OCI-LY1 (cell line): Measurements from ENCODE around the gene HES5.

Source experiments
- H2AFZ ChIP-seq: fragments of 200-600 bp; sonication (generic), shearing (Covaris generic); 2 replicates; pipeline ENCODE4 v1.6.0; 2014; ENCODE audit warnings: antibody characterized with exemption, mild to moderate bottlenecking, low read length
- H3F3A ChIP-seq: fragments of 200-600 bp; sonication (generic), shearing (Covaris generic); 2 replicates; pipeline ENCODE4 v1.6.0; 2014; ENCODE audit warnings: mild to moderate bottlenecking, antibody characterized with exemption, low read length, moderate library complexity; ENCODE audit not compliant: insufficient read depth
- H3K27ac ChIP-seq: fragments of 200-600 bp; sonication (generic); 2 replicates; pipeline ENCODE4 v1.5.1; 2014; ENCODE audit warnings: low read length, mixed run types, mild to moderate bottlenecking, low read depth; ENCODE audit not compliant: poor library complexity, severe bottlenecking
- H3K27me3 ChIP-seq: fragments of 200-600 bp; sonication (generic); 2 replicates; pipeline ENCODE4 v1.6.0; 2014; ENCODE audit warnings: antibody characterized with exemption, mild to moderate bottlenecking, low read length, moderate library complexity; ENCODE audit not compliant: insufficient read depth
- H3K36me3 ChIP-seq: fragments of 200-600 bp; sonication (generic); 2 replicates; pipeline ENCODE4 v1.6.1; 2014; ENCODE audit warnings: mild to moderate bottlenecking, antibody characterized with exemption, low read length, moderate library complexity, mixed read lengths; ENCODE audit not compliant: insufficient read depth
- H3K4me1 ChIP-seq: fragments of 200-600 bp; sonication (generic); 2 replicates; pipeline ENCODE4 v1.5.1; 2014; ENCODE audit warnings: mild to moderate bottlenecking, low read length, moderate library complexity; ENCODE audit not compliant: insufficient read depth, severe bottlenecking
- H3K4me2 ChIP-seq: fragments of 200-600 bp; sonication (generic), shearing (Covaris generic); 2 replicates; pipeline ENCODE4 v1.6.1; 2014; ENCODE audit warnings: low read length
- H3K4me3 ChIP-seq: fragments of 200-600 bp; sonication (generic); 2 replicates; pipeline ENCODE4 v1.5.1; 2014; ENCODE audit warnings: low read length, low read depth, mild to moderate bottlenecking, mixed read lengths; ENCODE audit not compliant: poor library complexity, severe bottlenecking
- H3K79me2 ChIP-seq: fragments of 200-600 bp; shearing (Covaris generic); 2 replicates; pipeline ENCODE4 v1.6.1; 2016; ENCODE audit warnings: mixed run types, low read length, mixed read lengths; ENCODE audit not compliant: insufficient read depth
- H3K9ac ChIP-seq: fragments of 200-600 bp; sonication (generic), shearing (Covaris generic); 2 replicates; pipeline ENCODE4 v1.6.1; 2014; ENCODE audit warnings: mild to moderate bottlenecking, low read length, mixed read lengths
- H3K9me2 ChIP-seq: fragments of 200-600 bp; sonication (generic), shearing (Covaris generic); 2 replicates; pipeline ENCODE4 v1.6.1; 2014; ENCODE audit warnings: low read depth, mild to moderate bottlenecking, low read length, mixed read lengths
- H3K9me3 ChIP-seq: fragments of 200-600 bp; shearing (Covaris generic); 2 replicates; pipeline ENCODE4 v1.6.1; 2014; ENCODE audit warnings: low read length, mixed read lengths
- H4K20me1 ChIP-seq: fragments of 200-600 bp; sonication (generic), shearing (Covaris generic); 2 replicates; pipeline ENCODE4 v1.6.0; 2016; ENCODE audit warnings: mild to moderate bottlenecking, low read length; ENCODE audit not compliant: insufficient read depth
- CTCF ChIP-seq: fragments of 200-600 bp; sonication (generic), shearing (Covaris generic); IDR thresholded peaks from 2 replicates; pipeline ENCODE4 v1.5.1; 2017; ENCODE audit warnings: mild to moderate bottlenecking, antibody characterized with exemption, low read length, moderate library complexity, mixed read lengths
- EZH2 ChIP-seq: fragments of 200-600 bp; sonication (generic), shearing (Covaris generic); IDR thresholded peaks from 2 replicates; pipeline ENCODE4 v1.8.0; 2017; ENCODE audit warnings: borderline replicate concordance, mixed run types, mild to moderate bottlenecking, antibody characterized with exemption, low read length, moderate library complexity, mixed read lengths

The HES5 gene

GRCh38 chr1:2499260-2499659 lies 30.8 kb downstream of the HES5 start:
- peaks cover 12% of the 10 kb centered on the region; the same call in 1 of the 2 replicates for H3K27me3 ChIP-seq
- H3K9me2 ChIP-seq = no peaks in the 10 kb centered on the region
- H3F3A ChIP-seq = no peaks in the 10 kb centered on the region
- H3K4me1 ChIP-seq = peaks cover 9% of the 10 kb centered on the region
- H3K9me3 ChIP-seq = no peaks in the 10 kb centered on the region
- H3K4me3 ChIP-seq = no peak overlapping the region
- no peaks in the 10 kb centered on the region for H3K36me3 ChIP-seq
- H3K27ac ChIP-seq = no peak overlapping the region
- H2AFZ ChIP-seq = no peak overlapping the region
- no peaks in the 10 kb centered on the region for H3K79me2 ChIP-seq
- no peaks in the 10 kb centered on the region for H4K20me1 ChIP-seq
- H3K9ac ChIP-seq = no peak overlapping the region
- H3K4me2 ChIP-seq = no peak overlapping the region
- no peak for TF ChIP-seq CTCF
- no peak for TF ChIP-seq EZH2

DNA sequence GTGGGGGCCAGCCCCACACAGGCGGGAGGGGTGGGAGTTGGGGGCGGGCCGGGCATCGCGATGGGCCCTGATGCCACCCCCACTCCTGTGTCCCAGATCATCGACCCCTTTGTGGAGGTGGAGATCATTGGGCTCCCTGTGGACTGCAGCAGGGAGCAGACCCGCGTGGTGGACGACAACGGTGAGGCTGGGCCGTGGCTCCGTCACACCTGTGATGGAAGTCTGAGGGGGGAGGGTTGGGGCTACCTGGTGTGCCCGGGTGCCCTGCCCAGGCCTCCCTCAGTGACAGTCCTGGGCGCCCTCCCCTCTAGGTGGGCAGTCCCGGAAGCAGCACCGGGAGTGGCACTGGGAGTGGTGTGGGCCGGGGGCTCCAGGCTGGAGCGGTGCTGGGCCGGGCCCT lies 31.4 kb downstream of the HES5 start:
- H3K9me2 ChIP-seq = no peaks in the 10 kb centered on the region
- no peaks in the 10 kb centered on the region for H3F3A ChIP-seq
- no peaks in the 10 kb centered on the region for H3K79me2 ChIP-seq
- no peak overlapping the region for H3K27ac ChIP-seq
- H3K4me2 ChIP-seq = no peak overlapping the region
- TF ChIP-seq EZH2 = no peak
- no peaks in the 10 kb centered on the region for H3K9me3 ChIP-seq
- no peak overlapping the region for H2AFZ ChIP-seq
- H3K4me1 ChIP-seq = peaks cover 9% of the 10 kb centered on the region
- no peaks in the 10 kb centered on the region for H4K20me1 ChIP-seq
- H3K27me3 ChIP-seq = peaks cover 12% of the 10 kb centered on the region; the same call in 1 of the 2 replicates
- H3K9ac ChIP-seq = no peak overlapping the region
- no peaks in the 10 kb centered on the region for H3K36me3 ChIP-seq
- H3K4me3 ChIP-seq = no peak overlapping the region

- H3K9ac ChIP-seq = no peak overlapping the region
- TF ChIP-seq CTCF (no peak), EZH2 (no peak)
Measured at GRCh38 chr1:2497891-2498290, 32.2 kb downstream of the HES5 start.

GRCh38 chr1:2496746-2497145 lies 33.3 kb downstream of the HES5 start:
- no peak overlapping the region for H3K4me3 ChIP-seq
- no peak overlapping the region for H3K4me2 ChIP-seq
- no peak overlapping the region for H3K27ac ChIP-seq
- H3F3A ChIP-seq = no peaks in the 10 kb centered on the region
- H3K79me2 ChIP-seq = no peaks in the 10 kb centered on the region
- H3K9ac ChIP-seq = no peak overlapping the region
- no peak overlapping the region for H2AFZ ChIP-seq
- peaks cover 9% of the 10 kb centered on the region for H3K4me1 ChIP-seq
- no peaks in the 10 kb centered on the region for H3K36me3 ChIP-seq
- no peak for TF ChIP-seq CTCF
- TF ChIP-seq EZH2 = no peak
- no peaks in the 10 kb centered on the region for H4K20me1 ChIP-seq
- no peaks in the 10 kb centered on the region for H3K9me2 ChIP-seq
- peaks cover 12% of the 10 kb centered on the region; the same call in 1 of the 2 replicates for H3K27me3 ChIP-seq
- H3K9me3 ChIP-seq = no peaks in the 10 kb centered on the region

More at GRCh38 chr1:2497891-2498290, 32.2 kb downstream of the HES5 start:
- H3K79me2 ChIP-seq = no peaks in the 10 kb centered on the region
- H3F3A ChIP-seq = no peaks in the 10 kb centered on the region
- no peaks in the 10 kb centered on the region for H3K9me3 ChIP-seq
- no peaks in the 10 kb centered on the region for H3K9me2 ChIP-seq
- H3K27me3 ChIP-seq = peaks cover 14% of the 10 kb centered on the region; the same call in 1 of the 2 replicates
- no peak overlapping the region for H3K4me2 ChIP-seq
- no peaks in the 10 kb centered on the region for H4K20me1 ChIP-seq
- no peak overlapping the region for H3K27ac ChIP-seq
- H3K4me1 ChIP-seq = peaks cover 9% of the 10 kb centered on the region
- no peaks in the 10 kb centered on the region for H3K36me3 ChIP-seq
- H3K4me3 ChIP-seq = no peak overlapping the region
- H2AFZ ChIP-seq = no peak overlapping the region
